Measurements from ENCODE around the gene CLEC16A.
A peak's percentile ranks its signal among the peaks of the same experiment; 100 is the strongest.

CLEC16A gene, protein sequence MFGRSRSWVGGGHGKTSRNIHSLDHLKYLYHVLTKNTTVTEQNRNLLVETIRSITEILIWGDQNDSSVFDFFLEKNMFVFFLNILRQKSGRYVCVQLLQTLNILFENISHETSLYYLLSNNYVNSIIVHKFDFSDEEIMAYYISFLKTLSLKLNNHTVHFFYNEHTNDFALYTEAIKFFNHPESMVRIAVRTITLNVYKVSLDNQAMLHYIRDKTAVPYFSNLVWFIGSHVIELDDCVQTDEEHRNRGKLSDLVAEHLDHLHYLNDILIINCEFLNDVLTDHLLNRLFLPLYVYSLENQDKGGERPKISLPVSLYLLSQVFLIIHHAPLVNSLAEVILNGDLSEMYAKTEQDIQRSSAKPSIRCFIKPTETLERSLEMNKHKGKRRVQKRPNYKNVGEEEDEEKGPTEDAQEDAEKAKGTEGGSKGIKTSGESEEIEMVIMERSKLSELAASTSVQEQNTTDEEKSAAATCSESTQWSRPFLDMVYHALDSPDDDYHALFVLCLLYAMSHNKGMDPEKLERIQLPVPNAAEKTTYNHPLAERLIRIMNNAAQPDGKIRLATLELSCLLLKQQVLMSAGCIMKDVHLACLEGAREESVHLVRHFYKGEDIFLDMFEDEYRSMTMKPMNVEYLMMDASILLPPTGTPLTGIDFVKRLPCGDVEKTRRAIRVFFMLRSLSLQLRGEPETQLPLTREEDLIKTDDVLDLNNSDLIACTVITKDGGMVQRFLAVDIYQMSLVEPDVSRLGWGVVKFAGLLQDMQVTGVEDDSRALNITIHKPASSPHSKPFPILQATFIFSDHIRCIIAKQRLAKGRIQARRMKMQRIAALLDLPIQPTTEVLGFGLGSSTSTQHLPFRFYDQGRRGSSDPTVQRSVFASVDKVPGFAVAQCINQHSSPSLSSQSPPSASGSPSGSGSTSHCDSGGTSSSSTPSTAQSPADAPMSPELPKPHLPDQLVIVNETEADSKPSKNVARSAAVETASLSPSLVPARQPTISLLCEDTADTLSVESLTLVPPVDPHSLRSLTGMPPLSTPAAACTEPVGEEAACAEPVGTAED

DNA sequence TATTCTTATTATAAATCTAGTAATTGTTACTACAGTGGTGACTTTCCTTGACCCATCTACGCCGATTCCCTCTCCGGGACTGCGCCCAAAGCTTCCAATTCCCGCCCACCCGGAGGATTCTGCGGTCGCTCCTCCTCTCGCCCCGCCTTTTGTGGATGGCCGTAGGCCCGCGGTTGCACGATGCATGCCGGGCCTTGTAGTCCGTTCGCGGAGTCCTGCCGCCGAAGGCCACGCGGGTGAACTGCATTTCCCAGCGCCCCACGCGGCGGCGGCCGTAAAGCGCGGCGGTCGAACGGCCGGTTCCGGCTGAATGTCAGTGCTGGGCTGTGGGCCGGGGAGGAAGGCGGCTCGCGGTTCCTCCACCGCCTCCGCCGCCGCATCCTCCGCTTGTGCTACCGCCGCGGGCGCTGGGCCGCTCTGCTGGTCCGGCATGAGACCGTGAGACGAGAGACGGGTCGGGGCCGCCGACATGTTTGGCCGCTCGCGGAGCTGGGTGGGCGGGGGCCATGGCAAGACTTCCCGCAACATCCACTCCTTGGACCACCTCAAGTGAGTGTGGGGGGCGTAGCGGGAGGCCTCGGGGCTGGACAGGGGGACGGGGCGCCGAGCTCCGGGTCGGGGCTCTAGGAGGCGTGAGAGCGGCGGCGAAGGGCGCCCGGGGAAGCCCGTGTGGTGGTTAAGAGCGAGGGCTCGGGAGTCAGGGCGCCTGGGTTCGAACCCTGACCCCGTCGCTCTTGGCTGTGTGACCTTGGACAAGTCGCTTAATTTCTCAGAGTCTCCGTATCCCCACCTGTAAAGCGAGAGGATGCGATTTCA, at the start of gene CLEC16A:
Gene CLEC16A (plus strand): TSS at position 316 of the 816 bp plus-strand sequence. CDS start 154 bp downstream, at position 470.
- Histone ChIP-seq H3K4me3 (ENCODE audit: low read length) (peak within 1 kb of the TSS; percentile 90), H3K27me3 (ENCODE audit: insufficient read depth, low read length) (no peaks in the 10 kb centered on the region)

DNA sequence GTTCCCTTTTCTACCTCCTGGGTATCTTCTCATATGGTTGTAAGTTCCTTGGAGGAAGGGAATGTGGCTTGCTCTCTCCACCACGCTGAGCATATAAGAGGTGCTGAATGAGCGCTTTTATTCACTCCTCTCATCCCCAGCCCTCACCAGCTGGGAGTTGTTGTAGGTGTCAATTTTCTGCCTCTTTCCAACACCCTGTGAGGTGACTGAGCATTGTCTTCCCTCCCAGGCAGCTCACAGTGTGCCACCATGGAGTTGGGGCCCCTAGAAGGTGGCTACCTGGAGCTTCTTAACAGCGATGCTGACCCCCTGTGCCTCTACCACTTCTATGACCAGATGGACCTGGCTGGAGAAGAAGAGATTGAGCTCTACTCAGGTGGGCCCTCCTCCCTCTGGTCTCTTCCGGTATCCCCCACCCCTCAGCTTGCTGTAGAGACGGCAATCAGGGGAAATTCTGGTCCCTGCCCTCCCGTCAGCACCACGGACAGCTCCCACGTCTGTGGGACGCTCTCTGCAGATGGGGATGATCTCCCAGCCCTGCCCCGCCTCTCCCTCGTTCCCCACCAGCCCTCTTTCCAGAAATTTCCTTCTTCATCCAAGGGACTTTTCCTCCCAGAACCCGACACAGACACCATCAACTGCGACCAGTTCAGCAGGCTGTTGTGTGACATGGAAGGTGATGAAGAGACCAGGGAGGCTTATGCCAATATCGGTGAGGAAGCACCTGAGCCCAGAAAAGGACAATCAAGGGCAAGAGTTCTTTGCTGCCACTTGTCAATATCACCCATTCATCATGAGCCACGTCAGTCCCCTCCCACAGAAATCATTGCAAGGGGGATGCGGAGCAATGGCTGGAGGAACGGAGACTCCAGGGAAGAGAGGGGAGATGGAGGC, 49.1 kb upstream of the CLEC16A start:
- no peaks in the 10 kb centered on the region for H3K9me3 ChIP-seq (ENCODE audit: low read length)
- no peak overlapping the region for H3K4me3 ChIP-seq (ENCODE audit: low read length)
- H3K36me3 ChIP-seq (ENCODE audit: insufficient read depth, low read length) = no peaks in the 10 kb centered on the region
- H3K4me1 ChIP-seq (ENCODE audit: insufficient read depth, low read length) = no peaks in the 10 kb centered on the region
- no peak overlapping the region for H2AFZ ChIP-seq (ENCODE audit: low read depth, low read length)
- peaks cover 8% of the 10 kb centered on the region for H3K27me3 ChIP-seq (ENCODE audit: insufficient read depth, low read length)

More for the DNA sequence above, at the start of gene CLEC16A:
- Histone ChIP-seq H3K36me3 (ENCODE audit: insufficient read depth, low read length) (peaks cover 4% of the 10 kb centered on the region), H2AFZ (ENCODE audit: low read depth, low read length) (peak within 1 kb of the TSS; percentile 91), H3K4me1 (ENCODE audit: insufficient read depth, low read length) (peaks cover 40% of the 10 kb centered on the region), H3K9me3 (ENCODE audit: low read length) (no peaks in the 10 kb centered on the region)

DNA sequence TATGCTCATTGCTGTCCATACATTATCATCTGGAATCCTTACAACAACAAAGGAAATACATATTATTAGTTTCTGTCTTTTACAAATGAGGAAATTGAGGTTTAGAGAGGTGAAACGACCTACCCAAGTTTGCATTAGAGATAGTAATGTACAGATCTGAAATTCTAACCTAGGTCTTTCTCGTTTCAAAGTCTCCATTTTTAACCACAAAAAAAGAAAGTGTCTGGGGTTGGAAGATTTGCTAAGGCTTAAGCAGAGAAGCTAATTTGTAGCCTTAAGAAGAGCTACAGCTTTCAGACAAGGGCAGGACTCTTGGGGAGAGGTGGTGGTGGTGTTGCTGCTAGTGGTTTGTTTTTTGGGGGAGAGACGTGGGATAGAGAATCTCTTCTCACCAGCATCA, 48.2 kb upstream of the CLEC16A start:
- Histone ChIP-seq H3K4me1 (ENCODE audit: insufficient read depth, low read length) (no peaks in the 10 kb centered on the region), H3K4me3 (ENCODE audit: low read length) (no peak overlapping the region)

DNA sequence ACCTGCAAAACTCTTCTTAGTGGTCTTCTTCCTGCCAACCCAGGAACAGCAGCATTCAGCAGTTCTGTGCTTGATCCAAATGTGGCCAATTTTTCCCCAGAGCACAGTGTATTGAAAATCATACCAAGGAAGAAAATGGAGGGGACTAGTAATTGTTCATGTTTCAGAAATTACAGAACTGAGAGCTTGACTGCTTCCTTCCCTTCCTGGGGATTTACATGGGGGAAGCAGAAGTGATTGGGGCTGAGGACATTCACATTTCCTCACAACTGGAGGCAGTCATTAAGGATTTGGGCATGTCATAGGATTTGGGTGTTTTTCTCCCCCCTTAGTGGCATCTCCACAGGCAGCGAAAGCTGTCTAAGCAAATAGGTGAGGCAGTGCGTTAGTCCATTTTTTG, 47.6 kb upstream of the CLEC16A start:
- no peak overlapping the region for H2AFZ ChIP-seq (ENCODE audit: low read depth, low read length)
- no peak overlapping the region for H3K4me3 ChIP-seq (ENCODE audit: low read length)
- H3K9me3 ChIP-seq (ENCODE audit: low read length) = no peaks in the 10 kb centered on the region
- no peaks in the 10 kb centered on the region for H3K36me3 ChIP-seq (ENCODE audit: insufficient read depth, low read length)
- peaks cover 4% of the 10 kb centered on the region for H3K27me3 ChIP-seq (ENCODE audit: insufficient read depth, low read length)
- no peaks in the 10 kb centered on the region for H3K4me1 ChIP-seq (ENCODE audit: insufficient read depth, low read length)

More for the DNA sequence above, 48.2 kb upstream of the CLEC16A start:
- Histone ChIP-seq H2AFZ (ENCODE audit: low read depth, low read length) (no peak overlapping the region), H3K9me3 (ENCODE audit: low read length) (no peaks in the 10 kb centered on the region), H3K36me3 (ENCODE audit: insufficient read depth, low read length) (no peaks in the 10 kb centered on the region), H3K27me3 (ENCODE audit: insufficient read depth, low read length) (peaks cover 4% of the 10 kb centered on the region)

DNA sequence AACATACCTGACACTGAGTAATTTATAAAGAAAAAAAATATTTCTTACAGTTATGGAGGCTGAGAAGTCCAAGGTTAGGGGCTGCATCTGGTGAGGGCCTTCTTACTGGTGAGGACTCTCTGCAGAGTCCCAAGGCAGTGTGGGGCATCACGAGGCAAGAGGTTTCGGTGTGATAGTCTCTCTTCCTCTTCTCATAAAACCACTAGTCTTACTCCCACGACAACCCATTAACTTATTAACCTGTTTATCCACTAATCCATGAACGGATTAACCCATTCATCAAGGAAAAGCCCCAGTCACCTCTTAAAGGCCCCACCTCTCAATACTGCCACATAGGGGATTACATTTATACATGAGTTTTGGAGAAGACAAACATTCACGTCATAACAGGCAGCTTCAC, 47.2 kb upstream of the CLEC16A start:
- H3K4me1 ChIP-seq (ENCODE audit: insufficient read depth, low read length) = no peaks in the 10 kb centered on the region
- H2AFZ ChIP-seq (ENCODE audit: low read depth, low read length) = no peak overlapping the region
- peaks cover 4% of the 10 kb centered on the region for H3K27me3 ChIP-seq (ENCODE audit: insufficient read depth, low read length)
- H3K4me3 ChIP-seq (ENCODE audit: low read length) = no peak overlapping the region
- H3K9me3 ChIP-seq (ENCODE audit: low read length) = no peaks in the 10 kb centered on the region
- H3K36me3 ChIP-seq (ENCODE audit: insufficient read depth, low read length) = no peaks in the 10 kb centered on the region

DNA sequence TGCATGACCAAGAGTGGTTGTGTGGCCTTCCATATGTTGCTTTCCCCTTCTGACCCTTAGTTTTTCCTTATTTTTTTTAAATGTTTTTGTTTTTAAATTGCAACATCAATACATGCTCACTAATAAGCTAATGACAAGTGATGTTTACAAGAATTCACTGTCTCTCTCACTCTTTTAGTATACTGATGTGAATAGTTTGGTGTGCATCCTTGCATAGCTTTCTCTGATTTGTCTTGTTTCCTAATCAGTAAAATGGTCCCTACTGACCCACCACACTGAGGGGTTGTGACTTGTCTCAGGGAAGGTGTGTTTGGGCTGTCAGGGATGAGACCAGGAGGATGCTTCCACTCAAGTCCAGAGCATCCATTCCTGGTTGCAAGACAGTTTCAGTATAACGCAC, 41.4 kb upstream of the CLEC16A start:
- Histone ChIP-seq H2AFZ (ENCODE audit: low read depth, low read length) (no peak overlapping the region), H3K27me3 (ENCODE audit: insufficient read depth, low read length) (peaks cover 5% of the 10 kb centered on the region), H3K4me1 (ENCODE audit: insufficient read depth, low read length) (no peaks in the 10 kb centered on the region), H3K9me3 (ENCODE audit: low read length) (no peaks in the 10 kb centered on the region), H3K36me3 (ENCODE audit: insufficient read depth, low read length) (no peaks in the 10 kb centered on the region), H3K4me3 (ENCODE audit: low read length) (no peak overlapping the region)

DNA sequence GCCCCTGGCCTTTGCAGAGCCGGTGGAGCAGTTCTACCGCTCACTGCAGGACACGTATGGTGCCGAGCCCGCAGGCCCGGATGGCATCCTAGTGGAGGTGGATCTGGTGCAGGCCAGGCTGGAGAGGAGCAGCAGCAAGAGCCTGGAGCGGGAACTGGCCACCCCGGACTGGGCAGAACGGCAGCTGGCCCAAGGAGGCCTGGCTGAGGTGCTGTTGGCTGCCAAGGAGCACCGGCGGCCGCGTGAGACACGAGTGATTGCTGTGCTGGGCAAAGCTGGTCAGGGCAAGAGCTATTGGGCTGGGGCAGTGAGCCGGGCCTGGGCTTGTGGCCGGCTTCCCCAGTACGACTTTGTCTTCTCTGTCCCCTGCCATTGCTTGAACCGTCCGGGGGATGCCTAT, 37.9 kb upstream of the CLEC16A start:
- Histone ChIP-seq H3K4me1 (ENCODE audit: insufficient read depth, low read length) (no peaks in the 10 kb centered on the region), H3K27me3 (ENCODE audit: insufficient read depth, low read length) (peaks cover 5% of the 10 kb centered on the region), H3K4me3 (ENCODE audit: low read length) (no peak overlapping the region), H3K36me3 (ENCODE audit: insufficient read depth, low read length) (no peaks in the 10 kb centered on the region), H3K9me3 (ENCODE audit: low read length) (no peaks in the 10 kb centered on the region), H2AFZ (ENCODE audit: low read depth, low read length) (no peak overlapping the region)

DNA sequence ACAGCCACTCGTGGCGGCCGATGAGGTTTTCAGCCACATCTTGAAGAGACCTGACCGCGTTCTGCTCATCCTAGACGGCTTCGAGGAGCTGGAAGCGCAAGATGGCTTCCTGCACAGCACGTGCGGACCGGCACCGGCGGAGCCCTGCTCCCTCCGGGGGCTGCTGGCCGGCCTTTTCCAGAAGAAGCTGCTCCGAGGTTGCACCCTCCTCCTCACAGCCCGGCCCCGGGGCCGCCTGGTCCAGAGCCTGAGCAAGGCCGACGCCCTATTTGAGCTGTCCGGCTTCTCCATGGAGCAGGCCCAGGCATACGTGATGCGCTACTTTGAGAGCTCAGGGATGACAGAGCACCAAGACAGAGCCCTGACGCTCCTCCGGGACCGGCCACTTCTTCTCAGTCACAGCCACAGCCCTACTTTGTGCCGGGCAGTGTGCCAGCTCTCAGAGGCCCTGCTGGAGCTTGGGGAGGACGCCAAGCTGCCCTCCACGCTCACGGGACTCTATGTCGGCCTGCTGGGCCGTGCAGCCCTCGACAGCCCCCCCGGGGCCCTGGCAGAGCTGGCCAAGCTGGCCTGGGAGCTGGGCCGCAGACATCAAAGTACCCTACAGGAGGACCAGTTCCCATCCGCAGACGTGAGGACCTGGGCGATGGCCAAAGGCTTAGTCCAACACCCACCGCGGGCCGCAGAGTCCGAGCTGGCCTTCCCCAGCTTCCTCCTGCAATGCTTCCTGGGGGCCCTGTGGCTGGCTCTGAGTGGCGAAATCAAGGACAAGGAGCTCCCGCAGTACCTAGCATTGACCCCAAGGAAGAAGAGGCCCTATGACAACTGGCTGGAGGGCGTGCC, 37.2 kb upstream of the CLEC16A start:
- no peak overlapping the region for H3K4me3 ChIP-seq (ENCODE audit: low read length)
- H2AFZ ChIP-seq (ENCODE audit: low read depth, low read length) = no peak overlapping the region
- peaks cover 5% of the 10 kb centered on the region for H3K27me3 ChIP-seq (ENCODE audit: insufficient read depth, low read length)
- H3K9me3 ChIP-seq (ENCODE audit: low read length) = no peaks in the 10 kb centered on the region
- H3K4me1 ChIP-seq (ENCODE audit: insufficient read depth, low read length) = no peaks in the 10 kb centered on the region
- H3K36me3 ChIP-seq (ENCODE audit: insufficient read depth, low read length) = no peaks in the 10 kb centered on the region

DNA sequence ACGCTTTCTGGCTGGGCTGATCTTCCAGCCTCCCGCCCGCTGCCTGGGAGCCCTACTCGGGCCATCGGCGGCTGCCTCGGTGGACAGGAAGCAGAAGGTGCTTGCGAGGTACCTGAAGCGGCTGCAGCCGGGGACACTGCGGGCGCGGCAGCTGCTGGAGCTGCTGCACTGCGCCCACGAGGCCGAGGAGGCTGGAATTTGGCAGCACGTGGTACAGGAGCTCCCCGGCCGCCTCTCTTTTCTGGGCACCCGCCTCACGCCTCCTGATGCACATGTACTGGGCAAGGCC, 36.7 kb upstream of the CLEC16A start:
- no peaks in the 10 kb centered on the region for H3K36me3 ChIP-seq (ENCODE audit: insufficient read depth, low read length)
- H2AFZ ChIP-seq (ENCODE audit: low read depth, low read length) = no peak overlapping the region
- no peak overlapping the region for H3K4me3 ChIP-seq (ENCODE audit: low read length)

DNA sequence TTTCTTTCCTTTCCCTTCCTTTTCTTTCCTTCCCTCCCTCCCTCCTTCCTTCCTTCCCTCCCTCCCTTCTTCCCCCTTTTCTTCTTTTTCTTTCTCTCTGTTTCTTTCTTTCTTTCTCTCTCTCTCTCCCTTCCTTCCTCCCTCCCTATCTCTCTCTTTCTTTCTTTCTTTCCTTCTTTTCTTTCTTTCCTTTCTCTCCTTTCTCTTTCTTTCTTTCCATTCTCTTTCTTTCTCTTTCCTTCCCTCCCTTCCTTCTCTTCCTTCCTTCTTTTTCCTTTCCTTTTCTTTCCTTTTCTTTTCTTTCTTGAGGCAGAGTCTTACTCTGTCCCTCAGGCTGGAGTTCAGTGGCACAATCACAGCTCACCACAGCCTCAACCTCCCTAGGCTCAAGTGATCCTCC, 33.1 kb upstream of the CLEC16A start:
- H2AFZ ChIP-seq (ENCODE audit: low read depth, low read length) = no peak overlapping the region
- no peaks in the 10 kb centered on the region for H3K9me3 ChIP-seq (ENCODE audit: low read length)
- H3K4me1 ChIP-seq (ENCODE audit: insufficient read depth, low read length) = no peaks in the 10 kb centered on the region
- peaks cover 5% of the 10 kb centered on the region for H3K27me3 ChIP-seq (ENCODE audit: insufficient read depth, low read length)
- no peaks in the 10 kb centered on the region for H3K36me3 ChIP-seq (ENCODE audit: insufficient read depth, low read length)
- no peak overlapping the region for H3K4me3 ChIP-seq (ENCODE audit: low read length)

More for the DNA sequence above, 36.7 kb upstream of the CLEC16A start:
- Histone ChIP-seq H3K9me3 (ENCODE audit: low read length) (no peaks in the 10 kb centered on the region), H3K4me1 (ENCODE audit: insufficient read depth, low read length) (no peaks in the 10 kb centered on the region), H3K27me3 (ENCODE audit: insufficient read depth, low read length) (peaks cover 5% of the 10 kb centered on the region)

DNA sequence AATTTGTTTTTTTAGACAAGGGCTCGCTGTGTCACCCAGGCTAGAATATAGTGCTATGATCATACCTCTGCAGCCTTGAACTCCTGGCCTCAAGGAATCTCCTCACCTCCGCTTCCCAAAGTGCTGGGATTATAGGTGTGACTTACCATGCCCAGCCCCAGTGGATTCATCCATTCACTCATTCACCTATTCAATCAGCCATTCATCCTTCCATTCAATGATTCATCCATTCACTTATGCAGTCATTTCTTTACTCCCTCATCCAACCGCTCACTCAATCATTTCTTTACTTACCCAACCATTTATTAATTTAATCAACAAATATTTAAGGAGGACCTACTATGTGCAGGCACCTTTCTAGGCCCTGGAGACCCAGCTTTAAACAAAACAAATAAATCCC, 27.8 kb upstream of the CLEC16A start:
- no peak overlapping the region for H3K4me3 ChIP-seq (ENCODE audit: low read length)
- H3K27me3 ChIP-seq (ENCODE audit: insufficient read depth, low read length) = no peaks in the 10 kb centered on the region
- no peaks in the 10 kb centered on the region for H3K36me3 ChIP-seq (ENCODE audit: insufficient read depth, low read length)
- no peaks in the 10 kb centered on the region for H3K4me1 ChIP-seq (ENCODE audit: insufficient read depth, low read length)
- no peak overlapping the region for H2AFZ ChIP-seq (ENCODE audit: low read depth, low read length)
- no peaks in the 10 kb centered on the region for H3K9me3 ChIP-seq (ENCODE audit: low read length)
